ENCODE results near the gene PPP2R5B. TPM values are rescaled to one million over a fixed set of nuclear protein-coding genes. Genes with fewer than 3 reads are reported as not detected.

The PPP2R5B gene
- total and polyA plus RNA-seq, 9 of the 15 experiments (the other 6 are each of a cell fraction or from before 2014, with no cell fraction given) = 0.10 to 7.8 (median 3.3) TPM

- peak in 1 of 3 experiments; percentile 74; a peak in 2 of 6 replicates for TF ChIP-seq ZBTB11 (CRISPR knock-in tag; IDR thresholded peaks at IDR 0.05)
- TF ChIP-seq ETV5 (CRISPR knock-in tag; IDR thresholded peaks at IDR 0.05; ENCODE audit: low read depth) = peak; percentile 52; the same call in 1 of the 2 replicates
- peak; percentile 85 for TF ChIP-seq HLTF (IDR thresholded peaks at IDR 0.05)
- TF ChIP-seq TCF7L2 (IDR thresholded peaks at IDR 0.05; ENCODE audit: low read depth, low read length) = no peak
- TF ChIP-seq PHB2 (IDR thresholded peaks at IDR 0.05; ENCODE audit: low read depth) = peak; percentile 90
- peak; percentile 58; the same call in 1 of the 2 replicates for TF ChIP-seq MECOM (CRISPR knock-in tag; IDR thresholded peaks at IDR 0.05)
- no peak for TF ChIP-seq RBM22 (IDR thresholded peaks at IDR 0.05; ENCODE audit: low read depth, low read length, poor library complexity, severe bottlenecking)
- 0 out of 2 replicates have a peak, but pooled peaks have one; percentile 58 for TF ChIP-seq CREB1 (IDR thresholded peaks at IDR 0.05)
- no peak for TF ChIP-seq CREB1 (CRISPR knock-in tag; IDR thresholded peaks at IDR 0.05)
- TF ChIP-seq E2F8 (IDR thresholded peaks at IDR 0.05; ENCODE audit: low read depth, partially characterized antibody) = peak; percentile 94
- TF ChIP-seq NR2C2 (CRISPR knock-in tag; IDR thresholded peaks at IDR 0.05) = no peak
- TF ChIP-seq NR2C2 (tag; IDR thresholded peaks at IDR 0.05) = peak; percentile 21; the same call in 1 of the 2 replicates
- TF ChIP-seq, protein P1, sequence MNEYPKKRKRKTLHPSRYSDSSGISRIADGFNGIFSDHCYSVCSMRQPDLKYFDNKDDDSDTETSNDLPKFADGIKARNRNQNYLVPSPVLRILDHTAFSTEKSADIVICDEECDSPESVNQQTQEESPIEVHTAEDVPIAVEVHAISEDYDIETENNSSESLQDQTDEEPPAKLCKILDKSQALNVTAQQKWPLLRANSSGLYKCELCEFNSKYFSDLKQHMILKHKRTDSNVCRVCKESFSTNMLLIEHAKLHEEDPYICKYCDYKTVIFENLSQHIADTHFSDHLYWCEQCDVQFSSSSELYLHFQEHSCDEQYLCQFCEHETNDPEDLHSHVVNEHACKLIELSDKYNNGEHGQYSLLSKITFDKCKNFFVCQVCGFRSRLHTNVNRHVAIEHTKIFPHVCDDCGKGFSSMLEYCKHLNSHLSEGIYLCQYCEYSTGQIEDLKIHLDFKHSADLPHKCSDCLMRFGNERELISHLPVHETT (CRISPR knock-in tag; conservative IDR thresholded peaks at IDR 0.05 in 1 of 2, IDR thresholded peaks at IDR 0.05 in 1 of 2) = peak in 1 of 2 experiments; percentile 72; a peak in 2 of 4 replicates
- TF ChIP-seq RNF2 (IDR thresholded peaks at IDR 0.05) = peak; percentile 95
- peak; percentile 32; the same call in 1 of the 2 replicates for TF ChIP-seq RBFOX2 (IDR thresholded peaks at IDR 0.05; ENCODE audit: low read depth, low read length)
- TF ChIP-seq MTA2 (IDR thresholded peaks at IDR 0.05; ENCODE audit: low read depth) = peak; percentile 98
- no peak for TF ChIP-seq MYBL2 (IDR thresholded peaks at IDR 0.05; ENCODE audit: low read depth)
- TF ChIP-seq MYBL2 (CRISPR knock-in tag; IDR thresholded peaks at IDR 0.05; ENCODE audit: borderline replicate concordance) = no peak
- peak; percentile 89 for TF ChIP-seq NFE2 (IDR thresholded peaks at IDR 0.05; ENCODE audit: low read depth)
- TF ChIP-seq, protein P2, sequence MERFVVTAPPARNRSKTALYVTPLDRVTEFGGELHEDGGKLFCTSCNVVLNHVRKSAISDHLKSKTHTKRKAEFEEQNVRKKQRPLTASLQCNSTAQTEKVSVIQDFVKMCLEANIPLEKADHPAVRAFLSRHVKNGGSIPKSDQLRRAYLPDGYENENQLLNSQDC (CRISPR knock-in tag; IDR thresholded peaks at IDR 0.05) = no peak
Measured at GRCh38 chr11:64888729-64889511, 35.6 kb upstream of the PPP2R5B start (continued).
